ENCODE measurements around the gene PDCD10.

- TF ChIP-seq YY1 (tag by site-specific recombination; IDR thresholded peaks at IDR 0.05): no peak
- TF ChIP-seq ZNF366 (tag by site-specific recombination; conservative IDR thresholded peaks at IDR 0.05): no peak
- TF ChIP-seq CTCF (tag by site-specific recombination; IDR thresholded peaks at IDR 0.05): no peak
- no peak for TF ChIP-seq ZNF274 (IDR thresholded peaks at IDR 0.05; ENCODE audit: low read length)
- TF ChIP-seq ZNF274 (tag by site-specific recombination; IDR thresholded peaks at IDR 0.05; ENCODE audit: borderline replicate concordance): no peak
- no peak for TF ChIP-seq ZNF76 (tag by site-specific recombination; IDR thresholded peaks at IDR 0.05; ENCODE audit: borderline replicate concordance, low read depth)
- no peak for TF ChIP-seq ZNF10 (tag by site-specific recombination; IDR thresholded peaks at IDR 0.05)
- no peak for TF ChIP-seq ZNF555 (tag by site-specific recombination; conservative IDR thresholded peaks at IDR 0.05)
- TF ChIP-seq ZNF629 (tag by site-specific recombination; IDR thresholded peaks at IDR 0.05): no peak
- TF ChIP-seq ZNF423 (tag by site-specific recombination; IDR thresholded peaks at IDR 0.05): no peak
Observed at GRCh38 chr3:167671878-167672427, 62.7 kb downstream of the PDCD10 start.
